ENCODE data around the gene MGAT4C.

Gene MGAT4C

GRCh38 chr12:86234316-86234855 is 21.8 kb downstream of the MGAT4C start:
- in situ Hi-C loops (cut with MboI; ENCODE audit: low pct_unique_long_range_greater_than_20kb, low sequenced_read_pairs, unreplicated experiment): no loop called here
- TF ChIP-seq CTCF (IDR thresholded peaks at IDR 0.05; ENCODE audit: extremely low read depth, insufficient read depth, missing control alignments): no peak
- no peak for DNase-seq (ENCODE audit: low spot score)

DNA sequence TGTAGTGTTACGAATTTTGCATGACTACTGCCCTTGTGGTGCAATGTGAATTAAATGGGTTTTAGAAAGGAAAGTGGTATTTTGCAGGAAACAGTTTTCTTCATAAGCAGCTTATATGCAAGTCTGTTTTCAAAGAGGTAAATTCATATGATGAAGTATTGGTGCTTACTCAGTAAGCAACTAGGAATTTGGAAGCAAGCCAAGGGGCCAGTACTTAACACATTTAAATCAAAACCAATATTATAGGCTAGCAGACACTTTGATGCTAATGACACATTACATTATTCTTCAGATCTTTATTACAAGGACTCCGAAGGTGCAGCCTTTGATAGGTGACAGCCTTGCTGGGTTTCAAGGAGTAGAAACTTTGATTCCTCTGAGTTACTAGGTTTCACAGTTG is 23.1 kb downstream of the MGAT4C start:
- TF ChIP-seq CTCF (IDR thresholded peaks at IDR 0.05; ENCODE audit: extremely low read depth, insufficient read depth, missing control alignments): no peak
- in situ Hi-C loops (cut with MboI; ENCODE audit: low pct_unique_long_range_greater_than_20kb, low sequenced_read_pairs, unreplicated experiment): no loop called here
- no peak for DNase-seq (ENCODE audit: low spot score)

- no peak for DNase-seq (ENCODE audit: low spot score)
- in situ Hi-C loops (cut with MboI; ENCODE audit: low pct_unique_long_range_greater_than_20kb, low sequenced_read_pairs, unreplicated experiment): no loop called here
- TF ChIP-seq CTCF (IDR thresholded peaks at IDR 0.05; ENCODE audit: extremely low read depth, insufficient read depth, missing control alignments): no peak
Observed at GRCh38 chr12:86230516-86231146, 25.6 kb downstream of the MGAT4C start.

- DNase-seq (ENCODE audit: low spot score): no peak
- in situ Hi-C loops (cut with MboI; ENCODE audit: low pct_unique_long_range_greater_than_20kb, low sequenced_read_pairs, unreplicated experiment): no loop called here
- TF ChIP-seq CTCF (IDR thresholded peaks at IDR 0.05; ENCODE audit: extremely low read depth, insufficient read depth, missing control alignments): no peak
Observed at GRCh38 chr12:86229772-86230171, 26.4 kb downstream of the MGAT4C start.

- in situ Hi-C loops (cut with MboI; ENCODE audit: low pct_unique_long_range_greater_than_20kb, low sequenced_read_pairs, unreplicated experiment): no loop called here
- TF ChIP-seq CTCF (IDR thresholded peaks at IDR 0.05; ENCODE audit: extremely low read depth, insufficient read depth, missing control alignments): no peak
- no peak for DNase-seq (ENCODE audit: low spot score)
Observed at GRCh38 chr12:86228656-86229055, 27.5 kb downstream of the MGAT4C start.

DNA sequence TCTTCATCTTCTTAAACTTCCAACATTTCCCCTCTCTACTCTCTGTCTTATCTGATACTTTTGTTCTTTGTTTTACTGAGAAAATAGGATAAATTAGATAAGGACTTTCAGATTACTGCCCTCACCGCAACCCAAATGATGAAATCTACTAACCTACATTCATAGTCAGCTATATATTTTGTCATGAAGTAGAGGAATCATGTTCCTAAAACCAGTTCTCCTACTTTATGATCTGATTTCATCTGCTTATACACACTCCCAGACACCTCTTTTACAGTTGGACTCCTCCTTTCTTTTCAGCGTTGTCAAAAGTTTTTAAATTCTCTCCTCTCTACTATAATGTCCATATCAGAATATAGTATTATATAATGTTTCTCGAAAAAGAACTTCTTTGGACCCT is 29.7 kb downstream of the MGAT4C start:
- in situ Hi-C loops (cut with MboI; ENCODE audit: low pct_unique_long_range_greater_than_20kb, low sequenced_read_pairs, unreplicated experiment): no loop called here
- DNase-seq (ENCODE audit: low spot score): no peak
- TF ChIP-seq CTCF (IDR thresholded peaks at IDR 0.05; ENCODE audit: extremely low read depth, insufficient read depth, missing control alignments): no peak
